Fibroblast of lung (primary cell): ENCODE data around the gene GPHN. TPM values are rescaled to one million over a fixed set of nuclear protein-coding genes. Genes with fewer than 3 reads are reported as not detected.

Experiments used
- DNase-seq, 2 donors: peaks; one replicate each; pipeline versions ENCODE4 v3.0.0 to v3.0.0-alpha.2; 2010; ENCODE audit warnings: low read depth in 2 of 2
- H2AFZ ChIP-seq: 2 replicates; pipeline ENCODE4 v1.5.1; 2012; ENCODE audit warnings: low read length, control low read depth, inconsistent platforms
- H3K27ac ChIP-seq: 2 replicates; pipeline ENCODE4 v1.5.1; 2011; ENCODE audit warnings: low read length, control low read depth; ENCODE audit not compliant: insufficient read depth
- H3K27me3 ChIP-seq: 2 replicates; pipeline ENCODE4 v1.5.1; 2011; ENCODE audit warnings: mild to moderate bottlenecking, low read length; ENCODE audit not compliant: control insufficient read depth, insufficient read depth
- H3K36me3 ChIP-seq: 2 replicates; pipeline ENCODE4 v1.5.1; 2011; ENCODE audit warnings: low read length; ENCODE audit not compliant: control insufficient read depth, insufficient read depth
- H3K4me1 ChIP-seq: 2 replicates; pipeline ENCODE4 v1.5.1; 2011; ENCODE audit warnings: low read length; ENCODE audit not compliant: control insufficient read depth, insufficient read depth; ENCODE audit errors: extremely low read depth
- H3K4me2 ChIP-seq: 2 replicates; pipeline ENCODE4 v1.5.1; 2011; ENCODE audit warnings: low read length, control low read depth; ENCODE audit not compliant: insufficient read depth; ENCODE audit errors: extremely low read depth
- H3K4me3 ChIP-seq, 4 experiments: fragments of 200-600 bp in 1 of 4; sonication (generic) in 1 of 4; replicated peaks in 1 of 4; 2 replicates each; pipeline ENCODE4 v1.5.1; 2011 to 2016; ENCODE audit warnings: low read length in 4 of 4, low read depth in 3 of 4, mild to moderate bottlenecking in 3 of 4, control low read depth in 2 of 4, inconsistent platforms in 1 of 4, mixed read lengths in 1 of 4; ENCODE audit not compliant: insufficient read depth in 1 of 4; ENCODE audit errors: control extremely low read depth in 1 of 4
- H3K79me2 ChIP-seq: 2 replicates; pipeline ENCODE4 v1.5.1; 2012; ENCODE audit warnings: mild to moderate bottlenecking, low read length, inconsistent platforms; ENCODE audit not compliant: control insufficient read depth, insufficient read depth
- H3K9ac ChIP-seq: 2 replicates; pipeline ENCODE4 v1.5.1; 2011; ENCODE audit warnings: mild to moderate bottlenecking, low read length, control low read depth; ENCODE audit not compliant: insufficient read depth
- H3K9me3 ChIP-seq: 2 replicates; pipeline ENCODE4 v1.5.1; 2012; ENCODE audit warnings: low read depth, low read length; ENCODE audit not compliant: control insufficient read depth, insufficient read depth
- H4K20me1 ChIP-seq: 2 replicates; pipeline ENCODE4 v1.5.1; 2011; ENCODE audit warnings: low read length; ENCODE audit not compliant: control insufficient read depth, insufficient read depth; ENCODE audit errors: extremely low read depth
- CTCF ChIP-seq, 2 donors: IDR thresholded peaks in 1 of 2; conservative IDR thresholded peaks in 1 of 2; 1 replicate in 1 of 2; 2 replicates in 1 of 2; pipeline ENCODE4 v1.5.1; 2011 to 2012; ENCODE audit warnings: low read length in 2 of 2, control low read depth in 1 of 2, inconsistent platforms in 1 of 2, low read depth in 1 of 2, mild to moderate bottlenecking in 1 of 2
- EZH2 ChIP-seq: IDR thresholded peaks from 2 replicates; pipeline ENCODE4 v1.5.1; 2012; ENCODE audit warnings: low read length, control low read depth, mild to moderate bottlenecking; ENCODE audit errors: missing control alignments
- polyA plus RNA-seq, 2 donors: library from polyadenylated mRNA; depleted of rRNA in 1 of 2; stranded (reverse) in 1 of 2; unstranded in 1 of 2; fragments of >200 nt; gene quantifications; 2 replicates each; pipeline ENCODE4 v1.2.1, GENCODE V29; 2011 to 2012; ENCODE audit warnings: missing spikeins in 1 of 2
- total RNA-seq: library from RNA; depleted of rRNA; stranded (reverse); fragments of >200 nt; gene quantifications from 2 replicates; pipeline ENCODE4 v1.2.1, GENCODE V29; 2014

The GPHN gene
- total and polyA plus RNA-seq, 2 donors (not counting 1 experiment from before 2014, with no cell fraction given), result 8.3 to 13.9 TPM

GRCh38 chr14:66979101-66979974, 471.4 kb downstream of the GPHN start:
- H3K4me3 ChIP-seq, result no peak overlapping the region
- H3K4me2 ChIP-seq, result no peak overlapping the region
- H3K36me3 ChIP-seq, result no peaks in the 10 kb centered on the region
- no peak for DNase-seq
- no peaks in the 10 kb centered on the region for H3K4me1 ChIP-seq
- H3K27me3 ChIP-seq, result no peaks in the 10 kb centered on the region
- no peak overlapping the region for H3K9ac ChIP-seq
- H3K27ac ChIP-seq, result no peak overlapping the region
- H2AFZ ChIP-seq, result no peak overlapping the region
- no peaks in the 10 kb centered on the region for H3K79me2 ChIP-seq
- TF ChIP-seq EZH2 (no peak), CTCF (conservative IDR thresholded peaks at IDR 0.05 in 1 of 2, IDR thresholded peaks at IDR 0.05 in 1 of 2; ENCODE audit: low read depth in 1 of 2, low read length in 2 of 2) (no peak)
- no peaks in the 10 kb centered on the region for H4K20me1 ChIP-seq
- H3K9me3 ChIP-seq, result no peaks in the 10 kb centered on the region

GRCh38 chr14:66982247-66982646, 474.3 kb downstream of the GPHN start:
- DNase-seq, result no peak
- H3K4me3 ChIP-seq, result no peak overlapping the region
- no peaks in the 10 kb centered on the region for H3K9me3 ChIP-seq
- TF ChIP-seq CTCF (conservative IDR thresholded peaks at IDR 0.05 in 1 of 2, IDR thresholded peaks at IDR 0.05 in 1 of 2; ENCODE audit: low read depth in 1 of 2, low read length in 2 of 2), result no peak
- TF ChIP-seq EZH2, result no peak
- no peaks in the 10 kb centered on the region for H3K36me3 ChIP-seq
- H2AFZ ChIP-seq, result no peak overlapping the region
- H4K20me1 ChIP-seq, result no peaks in the 10 kb centered on the region
- H3K4me2 ChIP-seq, result no peak overlapping the region
- H3K27me3 ChIP-seq, result no peaks in the 10 kb centered on the region
- H3K4me1 ChIP-seq, result no peaks in the 10 kb centered on the region
- H3K79me2 ChIP-seq, result no peaks in the 10 kb centered on the region
- no peak overlapping the region for H3K9ac ChIP-seq
- H3K27ac ChIP-seq, result no peak overlapping the region

DNA sequence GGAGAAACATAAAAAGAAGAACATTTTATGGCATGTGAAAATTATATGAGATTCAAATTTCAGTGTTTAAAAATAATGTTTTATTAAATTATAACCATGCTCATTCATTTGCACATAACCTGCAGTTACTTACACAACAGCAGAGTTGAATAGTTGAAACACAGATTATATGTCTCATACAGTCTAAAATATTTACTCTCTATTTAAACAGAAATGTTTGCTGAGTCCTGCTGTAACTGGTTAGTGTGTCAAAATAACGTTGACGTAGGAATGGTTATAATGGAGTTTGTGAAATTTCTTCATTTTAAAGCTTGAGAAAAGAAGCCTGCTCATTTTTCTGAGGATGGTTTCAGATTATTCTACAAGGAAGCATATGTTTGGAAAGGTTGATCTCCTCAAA, 484.8 kb downstream of the GPHN start:
- no peak overlapping the region for H3K27ac ChIP-seq
- no peaks in the 10 kb centered on the region for H3K79me2 ChIP-seq
- H4K20me1 ChIP-seq, result no peaks in the 10 kb centered on the region
- H3K4me2 ChIP-seq, result no peak overlapping the region
- H2AFZ ChIP-seq, result no peak overlapping the region
- no peaks in the 10 kb centered on the region for H3K27me3 ChIP-seq
- no peaks in the 10 kb centered on the region for H3K4me1 ChIP-seq
- no peak overlapping the region for H3K9ac ChIP-seq
- H3K9me3 ChIP-seq, result no peaks in the 10 kb centered on the region
- no peak for DNase-seq
- TF ChIP-seq EZH2, result no peak
- TF ChIP-seq CTCF (conservative IDR thresholded peaks at IDR 0.05 in 1 of 2, IDR thresholded peaks at IDR 0.05 in 1 of 2; ENCODE audit: low read depth in 1 of 2, low read length in 2 of 2), result no peak
- H3K4me3 ChIP-seq, result no peak overlapping the region
- no peaks in the 10 kb centered on the region for H3K36me3 ChIP-seq
